WERI-Rb-1 (cell line): ENCODE measurements around the gene PLEKHA6.
"Not testable (repeated sequence)": the region's sequence is repeated elsewhere in the genome, so short reads cannot be mapped to it uniquely, and the experiment has no call there.

Source experiments
- DNase-seq: peaks from one replicate; pipeline ENCODE4 v3.0.0-alpha.2; 2020
- H3K27ac ChIP-seq: fragments of 250-450 bp; sonication (Bioruptor Pico); 2 replicates; pipeline ENCODE4 v1.5.1; 2020; ENCODE audit warnings: mild to moderate bottlenecking, moderate library complexity
- H3K27me3 ChIP-seq: fragments of 250-450 bp; sonication (Bioruptor Pico); 2 replicates; pipeline ENCODE4 v1.5.1; 2021; ENCODE audit warnings: mild to moderate bottlenecking, low read depth, moderate library complexity; ENCODE audit not compliant: insufficient read depth, severe bottlenecking
- H3K36me3 ChIP-seq: fragments of 250-450 bp; sonication (Bioruptor Pico); 2 replicates; pipeline ENCODE4 v1.5.1; 2020; ENCODE audit warnings: mild to moderate bottlenecking, moderate library complexity
- H3K4me3 ChIP-seq: 2 replicates; pipeline ENCODE4 v1.5.1; 2011; ENCODE audit warnings: low read depth, mild to moderate bottlenecking, control low read depth, low read length
- H3K9me3 ChIP-seq: fragments of 250-450 bp; sonication (Bioruptor Pico); 2 replicates; pipeline ENCODE4 v1.5.1; 2021; ENCODE audit warnings: mild to moderate bottlenecking, moderate library complexity; ENCODE audit not compliant: severe bottlenecking
- CTCF ChIP-seq: IDR thresholded peaks from 2 replicates; pipeline ENCODE4 v1.5.1; 2011; ENCODE audit warnings: low read depth, mild to moderate bottlenecking, control low read depth, inconsistent platforms, low read length

Gene PLEKHA6

GRCh38 chr1:204241050-204241449 lies 118.7 kb downstream of the PLEKHA6 start:
- Histone ChIP-seq H3K27me3 (no peaks in the 10 kb centered on the region), H3K36me3 (no peaks in the 10 kb centered on the region; the same call in 1 of the 2 replicates), H3K9me3 (peaks cover 5% of the 10 kb centered on the region), H3K27ac (no peak overlapping the region), H3K4me3 (no peak overlapping the region)
- TF ChIP-seq CTCF, result no peak
- no peak for DNase-seq

- Histone ChIP-seq H3K36me3 (no peaks in the 10 kb centered on the region; the same call in 1 of the 2 replicates), H3K27me3 (no peaks in the 10 kb centered on the region), H3K4me3 (no peak overlapping the region), H3K9me3 (peaks cover 5% of the 10 kb centered on the region), H3K27ac (no peak overlapping the region)
- DNase-seq, result no peak
- TF ChIP-seq CTCF, result no peak
Measured at GRCh38 chr1:204240233-204240632, 119.5 kb downstream of the PLEKHA6 start.

- not testable (repeated sequence) for H3K36me3 ChIP-seq, H3K9me3 ChIP-seq, DNase-seq, H3K27ac ChIP-seq, H3K27me3 ChIP-seq, H3K4me3 ChIP-seq
Measured at GRCh38 chr1:204239401-204239800, 120.3 kb downstream of the PLEKHA6 start.

DNA sequence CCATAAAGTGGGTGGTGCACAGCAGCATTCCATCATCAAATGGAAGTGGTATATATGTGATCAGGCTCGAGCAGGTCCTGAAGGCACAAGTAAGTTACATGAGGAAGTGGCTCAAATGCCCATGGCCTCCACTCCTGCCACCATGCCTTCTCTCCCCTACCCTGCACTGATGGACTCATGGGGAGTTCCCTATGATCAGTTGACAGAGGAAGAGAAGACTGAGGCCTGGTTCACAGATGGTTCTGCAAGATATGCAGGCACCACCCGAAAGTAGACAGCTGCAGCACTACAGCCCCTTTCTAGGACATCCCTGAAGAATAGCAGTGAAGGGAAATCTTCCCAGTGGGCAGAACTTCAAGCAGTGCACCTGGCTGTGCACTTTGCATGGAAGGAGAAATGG lies 121.2 kb downstream of the PLEKHA6 start:
- H3K27me3 ChIP-seq, DNase-seq, H3K9me3 ChIP-seq, H3K27ac ChIP-seq, H3K4me3 ChIP-seq, H3K36me3 ChIP-seq: not testable (repeated sequence)

GRCh38 chr1:204237515-204237914 lies 122.2 kb downstream of the PLEKHA6 start:
- H3K9me3 ChIP-seq, H3K36me3 ChIP-seq, H3K27ac ChIP-seq, DNase-seq, H3K27me3 ChIP-seq, H3K4me3 ChIP-seq: not testable (repeated sequence)

DNA sequence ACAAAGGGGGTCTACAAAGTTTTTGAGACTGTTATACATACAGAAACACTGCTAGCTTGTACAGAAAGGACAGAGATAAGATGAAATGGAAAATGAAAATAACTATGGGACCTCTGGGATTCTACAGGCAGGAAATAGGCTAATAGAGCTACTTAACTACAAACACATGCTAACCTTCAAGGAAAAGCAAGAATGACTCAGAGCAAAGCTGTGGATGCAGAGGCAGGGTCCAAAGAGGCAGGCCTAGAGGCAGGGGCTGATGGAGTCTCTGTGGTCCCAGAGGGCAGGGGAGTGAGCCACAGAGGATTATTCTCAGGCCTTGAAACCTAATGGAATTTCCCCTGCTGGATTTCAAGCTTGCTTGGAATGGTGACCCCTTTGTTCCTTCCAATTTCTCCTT lies 127.2 kb downstream of the PLEKHA6 start:
- no peak overlapping the region for H3K4me3 ChIP-seq
- no peaks in the 10 kb centered on the region for H3K27me3 ChIP-seq
- no peaks in the 10 kb centered on the region; the same call in 1 of the 2 replicates for H3K36me3 ChIP-seq
- TF ChIP-seq CTCF, result no peak
- H3K27ac ChIP-seq, result no peak overlapping the region
- peaks cover 10% of the 10 kb centered on the region for H3K9me3 ChIP-seq
- no peak for DNase-seq

DNA sequence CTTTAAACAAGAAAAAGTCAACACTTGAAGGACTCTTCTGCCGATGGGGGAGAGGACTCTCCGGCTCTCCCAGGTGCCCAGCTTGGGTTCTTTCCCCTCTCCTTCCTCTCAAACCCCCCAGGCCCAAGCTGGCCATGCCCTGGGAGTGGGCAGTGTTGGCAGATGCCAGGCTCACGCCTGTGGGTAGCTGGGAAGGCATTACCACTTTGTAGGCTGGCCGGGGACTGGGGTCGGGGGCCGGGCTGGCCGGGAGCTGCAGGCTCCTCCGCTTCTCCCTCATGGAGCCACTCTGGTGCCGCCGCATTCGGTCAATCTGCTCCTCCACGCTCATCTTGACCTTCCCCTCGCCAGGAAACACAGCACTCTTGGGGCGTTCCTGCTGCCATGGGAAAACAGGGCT lies 129.5 kb downstream of the PLEKHA6 start:
- peaks cover 5% of the 10 kb centered on the region for H3K9me3 ChIP-seq
- H3K4me3 ChIP-seq, result no peak overlapping the region
- no peak overlapping the region for H3K27ac ChIP-seq
- DNase-seq, result no peak
- H3K27me3 ChIP-seq, result no peaks in the 10 kb centered on the region
- TF ChIP-seq CTCF, result no peak
- H3K36me3 ChIP-seq, result no peaks in the 10 kb centered on the region; the same call in 1 of the 2 replicates
